ENCODE data around the gene IQSEC3.
A peak's percentile ranks its signal among the peaks of the same experiment; 100 is the strongest.

The IQSEC3 gene

DNA sequence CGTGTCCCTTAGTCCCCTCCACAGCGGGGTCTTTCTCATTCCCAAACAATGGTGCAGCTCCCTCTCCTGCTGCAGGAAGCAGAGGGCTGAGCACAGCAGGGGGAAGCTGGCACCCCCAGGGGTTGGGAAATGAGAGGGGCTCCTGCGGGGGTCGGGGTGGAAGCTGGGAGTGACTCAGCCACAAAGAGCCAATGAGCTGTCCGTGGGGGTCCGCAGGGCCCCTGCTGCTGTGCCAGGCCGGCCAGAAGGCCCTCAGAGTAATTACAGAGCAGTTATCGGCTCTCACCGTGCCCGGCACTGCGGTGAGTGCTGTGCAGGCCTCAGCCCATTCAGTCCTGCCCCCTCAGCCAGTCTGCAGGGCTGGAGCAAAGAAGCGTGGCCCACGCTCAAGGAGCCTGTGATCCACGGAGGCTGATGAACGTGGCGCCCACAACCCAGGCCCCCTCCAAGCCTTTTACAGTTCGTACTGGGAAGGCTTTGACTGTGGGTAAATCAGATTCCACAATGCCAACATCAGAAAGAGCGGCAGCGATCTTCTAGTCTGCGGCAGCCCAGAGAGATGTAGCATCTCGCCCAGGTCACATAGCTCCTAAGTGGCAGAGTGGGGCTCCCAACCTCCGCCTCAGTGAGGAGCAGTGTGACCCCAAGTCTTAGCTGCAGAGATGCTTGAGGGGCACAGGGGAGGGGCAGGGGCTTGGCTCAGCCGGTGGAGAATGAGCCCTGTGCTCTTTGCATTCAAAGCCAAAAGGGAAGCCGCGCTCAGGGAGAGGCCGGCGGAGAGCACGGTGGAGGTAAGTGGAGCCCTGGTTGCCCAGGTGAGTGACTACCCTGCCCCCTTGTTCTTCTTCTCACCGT, 104.0 kb downstream of the IQSEC3 start:
- Histone ChIP-seq H3K23ac (ENCODE audit: low read depth, low read length, poor library complexity) (peak overlapping the region; percentile 49), H3K27me3 (ENCODE audit: control insufficient read depth in 3 of 3, insufficient read depth in 3 of 3, low read depth in 1 of 3, low read length in 3 of 3) (peaks cover 0 to 47% (median 0%) of the 10 kb centered on the region in 3 experiments), H4K91ac (ENCODE audit: low read depth, low read length, poor library complexity) (no peak overlapping the region), H2AFZ (ENCODE audit: low read length) (peak overlapping the region; percentile 17), H3K4ac (ENCODE audit: low read length) (no peak overlapping the region), H2BK5ac (ENCODE audit: low read length) (peak overlapping the region; percentile 29), H3K36me3 (replicated peaks in 1 of 2; ENCODE audit: control insufficient read depth in 2 of 2, insufficient read depth in 2 of 2, low read length in 2 of 2) (no peaks in the 10 kb centered on the region), H3K4me1 (ENCODE audit: control insufficient read depth in 2 of 2, insufficient read depth in 1 of 2, low read depth in 1 of 2, low read length in 2 of 2) (peaks cover 5 to 33% of the 10 kb centered on the region in 2 donors), H3K4me3 (ENCODE audit: low read length in 2 of 2) (no peak overlapping the region), H3K27ac (replicated peaks; ENCODE audit: low read length) (no peak overlapping the region), H2BK120ac (ENCODE audit: low read depth, low read length) (no peak overlapping the region), H2AK5ac (ENCODE audit: low read depth, low read length) (peak overlapping the region; percentile 79), H3K9ac (ENCODE audit: low read depth, low read length, poor library complexity) (peak overlapping the region; percentile 61), H3K79me1 (ENCODE audit: low read depth, low read length) (no peaks in the 10 kb centered on the region), H2BK12ac (ENCODE audit: low read length) (peak overlapping the region; percentile 42), H3K4me2 (ENCODE audit: insufficient read depth, low read length, poor library complexity, severe bottlenecking) (no peak overlapping the region), H3K14ac (ENCODE audit: low read length) (no peak overlapping the region), H2BK15ac (ENCODE audit: low read length) (peak overlapping the region; percentile 92), H3K18ac (ENCODE audit: low read length) (peak overlapping the region; percentile 90), H3K9me3 (replicated peaks in 1 of 2; ENCODE audit: control insufficient read depth in 2 of 2, insufficient read depth in 1 of 2, low read depth in 1 of 2, low read length in 2 of 2) (no peaks in the 10 kb centered on the region), H4K8ac (ENCODE audit: low read depth, low read length) (peak overlapping the region; percentile 66)
- no CpG with 5 or more reads among the region's 29 CpGs for WGBS, 2 donors (ENCODE audit: extremely low coverage in 2 of 2, insufficient read length in 2 of 2, insufficient replicate concordance in 1 of 2)
- DNase-seq (ENCODE audit: low spot score) = no peak

DNA sequence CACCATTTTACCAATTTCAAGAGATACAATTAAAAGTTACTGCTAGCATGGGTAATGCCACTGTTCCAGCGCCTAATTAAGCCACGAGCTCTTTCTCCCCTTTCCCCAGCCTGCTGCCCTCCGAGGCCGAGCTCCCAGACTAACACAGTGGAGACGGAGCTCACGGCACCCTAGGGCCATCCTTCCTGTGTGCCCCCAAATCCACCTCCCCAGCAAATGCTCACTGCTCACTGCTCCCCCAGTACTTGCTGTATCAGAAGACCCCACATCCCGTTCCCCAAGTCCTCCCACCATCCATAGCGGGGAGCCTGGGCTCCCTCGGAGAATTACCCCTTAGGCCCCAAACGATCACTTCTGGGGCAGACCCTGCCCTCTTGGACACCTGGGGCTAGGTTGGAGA, 104.7 kb downstream of the IQSEC3 start:
- H3K14ac ChIP-seq (ENCODE audit: low read length) = no peak overlapping the region
- peak overlapping the region; percentile 65 for H3K9ac ChIP-seq (ENCODE audit: low read depth, low read length, poor library complexity)
- H3K4me1 ChIP-seq (ENCODE audit: control insufficient read depth in 2 of 2, insufficient read depth in 1 of 2, low read depth in 1 of 2, low read length in 2 of 2) = peaks cover 5 to 33% of the 10 kb centered on the region in 2 donors
- DNase-seq (ENCODE audit: low spot score) = no peak
- H3K4me2 ChIP-seq (ENCODE audit: insufficient read depth, low read length, poor library complexity, severe bottlenecking) = no peak overlapping the region
- H3K27ac ChIP-seq (replicated peaks; ENCODE audit: low read length) = no peak overlapping the region
- H3K18ac ChIP-seq (ENCODE audit: low read length) = no peak overlapping the region
- H3K9me3 ChIP-seq (replicated peaks in 1 of 2; ENCODE audit: control insufficient read depth in 2 of 2, insufficient read depth in 1 of 2, low read depth in 1 of 2, low read length in 2 of 2) = no peaks in the 10 kb centered on the region
- H4K91ac ChIP-seq (ENCODE audit: low read depth, low read length, poor library complexity) = no peak overlapping the region
- H3K4ac ChIP-seq (ENCODE audit: low read length) = no peak overlapping the region
- H2AK5ac ChIP-seq (ENCODE audit: low read depth, low read length) = peak overlapping the region; percentile 73
- no peak overlapping the region for H4K8ac ChIP-seq (ENCODE audit: low read depth, low read length)
- H2AFZ ChIP-seq (ENCODE audit: low read length) = no peak overlapping the region
- no peak overlapping the region for H2BK120ac ChIP-seq (ENCODE audit: low read depth, low read length)
- peak overlapping the region; percentile 29 for H2BK5ac ChIP-seq (ENCODE audit: low read length)
- peak overlapping the region; percentile 49 for H3K23ac ChIP-seq (ENCODE audit: low read depth, low read length, poor library complexity)
- H3K79me1 ChIP-seq (ENCODE audit: low read depth, low read length) = no peaks in the 10 kb centered on the region
- no peaks in the 10 kb centered on the region for H3K36me3 ChIP-seq (replicated peaks in 1 of 2; ENCODE audit: control insufficient read depth in 2 of 2, insufficient read depth in 2 of 2, low read length in 2 of 2)
- H2BK15ac ChIP-seq (ENCODE audit: low read length) = peak overlapping the region; percentile 56
- H2BK12ac ChIP-seq (ENCODE audit: low read length) = no peak overlapping the region
- WGBS, 2 donors (ENCODE audit: extremely low coverage in 2 of 2, insufficient read length in 2 of 2, insufficient replicate concordance in 1 of 2) = no CpG with 5 or more reads among the region's 10 CpGs
- H3K4me3 ChIP-seq (ENCODE audit: low read length in 2 of 2) = no peak overlapping the region
- peaks cover 0 to 49% (median 0%) of the 10 kb centered on the region in 3 experiments for H3K27me3 ChIP-seq (ENCODE audit: control insufficient read depth in 3 of 3, insufficient read depth in 3 of 3, low read depth in 1 of 3, low read length in 3 of 3)

DNA sequence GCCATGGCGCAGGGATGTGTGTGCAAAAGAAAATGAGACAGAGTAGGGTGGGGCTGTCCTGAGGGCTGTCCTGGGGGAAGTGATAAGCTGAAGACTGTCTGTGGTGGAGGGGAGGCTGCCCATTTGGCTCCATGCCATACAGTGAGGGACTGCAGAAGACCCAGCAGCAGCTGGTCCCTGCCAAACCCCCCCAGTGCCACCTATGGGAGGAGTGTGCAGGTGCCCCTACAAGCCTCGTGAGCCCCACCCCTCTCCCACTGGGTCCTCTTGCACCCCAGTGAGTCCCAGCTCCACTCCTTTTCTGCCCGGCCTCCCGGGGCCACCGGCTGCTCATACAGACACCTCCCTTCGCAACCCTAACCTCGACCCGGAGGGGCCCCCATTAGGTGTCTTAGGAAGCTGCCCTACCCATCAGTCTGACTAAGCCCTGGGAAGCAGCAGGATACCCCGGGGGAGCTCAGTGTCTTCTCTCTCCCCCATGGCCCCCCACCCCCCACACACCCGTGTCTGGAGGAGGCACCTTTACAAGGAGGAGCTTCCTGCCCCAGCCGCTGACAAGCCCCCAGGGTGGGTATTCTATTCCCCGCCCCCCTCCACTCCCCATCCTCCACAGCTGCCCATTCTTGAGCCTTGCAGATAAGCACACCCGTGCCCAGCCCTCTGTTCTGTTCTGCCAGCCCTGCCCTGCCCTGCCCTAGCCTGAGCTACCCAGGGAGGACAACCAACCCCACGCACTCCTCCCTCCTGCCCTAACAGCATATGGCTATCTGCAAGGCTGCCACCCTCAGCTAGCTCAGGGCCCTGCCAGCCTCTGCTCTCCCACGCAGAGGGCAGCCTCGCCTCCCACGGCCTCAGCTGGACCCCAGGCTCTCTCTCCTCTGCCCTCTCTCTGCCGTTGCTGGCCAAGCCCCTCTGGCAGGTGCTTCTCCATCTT, 105.4 kb downstream of the IQSEC3 start:
- peaks cover 5 to 35% of the 10 kb centered on the region in 2 donors for H3K4me1 ChIP-seq (ENCODE audit: control insufficient read depth in 2 of 2, insufficient read depth in 1 of 2, low read depth in 1 of 2, low read length in 2 of 2)
- H3K9ac ChIP-seq (ENCODE audit: low read depth, low read length, poor library complexity) = peak overlapping the region; percentile 65
- peak overlapping the region; percentile 9 for H3K14ac ChIP-seq (ENCODE audit: low read length)
- peaks cover 0 to 53% (median 0%) of the 10 kb centered on the region in 3 experiments for H3K27me3 ChIP-seq (ENCODE audit: control insufficient read depth in 3 of 3, insufficient read depth in 3 of 3, low read depth in 1 of 3, low read length in 3 of 3)
- no peak overlapping the region for H2AFZ ChIP-seq (ENCODE audit: low read length)
- H3K4me3 ChIP-seq (ENCODE audit: low read length in 2 of 2) = no peak overlapping the region
- H4K91ac ChIP-seq (ENCODE audit: low read depth, low read length, poor library complexity) = no peak overlapping the region
- H3K27ac ChIP-seq (replicated peaks; ENCODE audit: low read length) = no peak overlapping the region
- peak overlapping the region; percentile 94 for H2AK5ac ChIP-seq (ENCODE audit: low read depth, low read length)
- peak overlapping the region; percentile 81 for H3K18ac ChIP-seq (ENCODE audit: low read length)
- WGBS, 2 donors (ENCODE audit: extremely low coverage in 2 of 2, insufficient read length in 2 of 2, insufficient replicate concordance in 1 of 2) = no CpG with 5 or more reads among the region's 18 CpGs
- H3K23ac ChIP-seq (ENCODE audit: low read depth, low read length, poor library complexity) = peak overlapping the region; percentile 52
- H4K8ac ChIP-seq (ENCODE audit: low read depth, low read length) = no peak overlapping the region
- H3K4me2 ChIP-seq (ENCODE audit: insufficient read depth, low read length, poor library complexity, severe bottlenecking) = no peak overlapping the region
- no peak overlapping the region for H2BK120ac ChIP-seq (ENCODE audit: low read depth, low read length)
- peak overlapping the region; percentile 60 for H3K4ac ChIP-seq (ENCODE audit: low read length)
- H3K9me3 ChIP-seq (replicated peaks in 1 of 2; ENCODE audit: control insufficient read depth in 2 of 2, insufficient read depth in 1 of 2, low read depth in 1 of 2, low read length in 2 of 2) = no peaks in the 10 kb centered on the region
- peak overlapping the region; percentile 87 for H2BK5ac ChIP-seq (ENCODE audit: low read length)
- no peaks in the 10 kb centered on the region for H3K36me3 ChIP-seq (replicated peaks in 1 of 2; ENCODE audit: control insufficient read depth in 2 of 2, insufficient read depth in 2 of 2, low read length in 2 of 2)
- peak overlapping the region; percentile 61 for H2BK15ac ChIP-seq (ENCODE audit: low read length)
- peak overlapping the region; percentile 24 for H2BK12ac ChIP-seq (ENCODE audit: low read length)
- no peak for DNase-seq (ENCODE audit: low spot score)
- H3K79me1 ChIP-seq (ENCODE audit: low read depth, low read length) = no peaks in the 10 kb centered on the region

Measured in neuronal stem cell (in vitro differentiated cells).